H9 (cell line): ENCODE results near the gene EIF3A. TPM values are rescaled to one million over a fixed set of nuclear protein-coding genes. Genes with fewer than 3 reads are reported as not detected.

Experiments used
- DNase-seq: peaks from one replicate; pipeline ENCODE4 v3.0.0-alpha.2; 2017
- H2AFZ ChIP-seq: one replicate; pipeline ENCODE4 v1.6.1; 2013; ENCODE audit warnings: mild to moderate bottlenecking, low read length, control low read depth, moderate library complexity
- H2AK5ac ChIP-seq: 2 replicates; pipeline ENCODE4 v1.6.1; 2013; ENCODE audit warnings: low read length, control low read depth, mixed read lengths; ENCODE audit not compliant: insufficient read length
- H2BK120ac ChIP-seq: one replicate; pipeline ENCODE4 v1.6.1; 2013; ENCODE audit warnings: low read depth, mild to moderate bottlenecking, low read length, control low read depth, inconsistent platforms; ENCODE audit not compliant: poor library complexity, severe bottlenecking
- H2BK12ac ChIP-seq: 2 replicates; pipeline ENCODE4 v1.6.1; 2013; ENCODE audit warnings: low read length, control low read depth, mixed read lengths, low read depth; ENCODE audit not compliant: insufficient read length
- H2BK15ac ChIP-seq: 2 replicates; pipeline ENCODE4 v1.6.1; 2013; ENCODE audit warnings: low read depth, low read length, control low read depth
- H2BK20ac ChIP-seq: one replicate; pipeline ENCODE4 v1.6.1; 2013; ENCODE audit warnings: low read depth, mild to moderate bottlenecking, low read length, control low read depth, inconsistent platforms; ENCODE audit not compliant: poor library complexity, severe bottlenecking
- H2BK5ac ChIP-seq: 2 replicates; pipeline ENCODE4 v1.6.1; 2013; ENCODE audit warnings: low read length, control low read depth, mixed read lengths; ENCODE audit not compliant: insufficient read length
- H3K14ac ChIP-seq: 2 replicates; pipeline ENCODE4 v1.6.1; 2013; ENCODE audit warnings: low read length, control low read depth; ENCODE audit not compliant: insufficient read depth
- H3K18ac ChIP-seq: 2 replicates; pipeline ENCODE4 v1.6.1; 2013; ENCODE audit warnings: low read depth, mild to moderate bottlenecking, mixed read lengths, low read length, control low read depth; ENCODE audit not compliant: insufficient read length
- H3K23ac ChIP-seq: 2 replicates; pipeline ENCODE4 v1.6.1; 2013; ENCODE audit warnings: low read length, control low read depth, mixed read lengths, low read depth; ENCODE audit not compliant: insufficient read length
- H3K23me2 ChIP-seq: 2 replicates; pipeline ENCODE4 v1.6.1; 2013; ENCODE audit warnings: low read depth, mild to moderate bottlenecking, mixed read lengths, low read length, control low read depth; ENCODE audit not compliant: insufficient read length, poor library complexity, severe bottlenecking
- H3K27ac ChIP-seq: 2 replicates; pipeline ENCODE4 v1.5.1; 2013; ENCODE audit warnings: low read length, control low read depth, mixed read lengths, low read depth; ENCODE audit not compliant: insufficient read length
- H3K27me3 ChIP-seq: 2 replicates; pipeline ENCODE4 v1.6.1; 2013; ENCODE audit warnings: low read length, control low read depth, inconsistent platforms; ENCODE audit not compliant: insufficient read depth
- H3K4ac ChIP-seq: 2 replicates; pipeline ENCODE4 v1.6.1; 2013; ENCODE audit warnings: low read depth, mild to moderate bottlenecking, control low read depth, inconsistent platforms, low read length, moderate library complexity
- H3K4me1 ChIP-seq: 2 replicates; pipeline ENCODE4 v1.6.1; 2013; ENCODE audit warnings: low read length, control low read depth, inconsistent platforms; ENCODE audit not compliant: insufficient read depth
- H3K4me2 ChIP-seq: 2 replicates; pipeline ENCODE4 v1.6.1; 2013; ENCODE audit warnings: low read length, control low read depth, mixed read lengths; ENCODE audit not compliant: insufficient read length, insufficient read depth
- H3K56ac ChIP-seq: 2 replicates; pipeline ENCODE4 v1.6.1; 2013; ENCODE audit warnings: low read depth, mild to moderate bottlenecking, mixed read lengths, low read length, control low read depth; ENCODE audit not compliant: insufficient read length
- H3K79me1 ChIP-seq: 2 replicates; pipeline ENCODE4 v1.6.1; 2013; ENCODE audit warnings: low read depth, mild to moderate bottlenecking, moderate library complexity, low read length, control low read depth, inconsistent platforms; ENCODE audit not compliant: insufficient read depth, poor library complexity, severe bottlenecking
- H3K79me2 ChIP-seq: 2 replicates; pipeline ENCODE4 v1.6.1; 2013; ENCODE audit warnings: low read length, control low read depth, inconsistent platforms; ENCODE audit not compliant: insufficient read depth
- H3K9ac ChIP-seq: 2 replicates; pipeline ENCODE4 v1.6.1; 2013; ENCODE audit warnings: low read length, control low read depth, mixed read lengths; ENCODE audit not compliant: insufficient read length; ENCODE audit errors: extremely low read depth
- H3K9me3 ChIP-seq: one replicate; pipeline ENCODE4 v1.6.1; 2013; ENCODE audit warnings: low read depth, low read length, inconsistent platforms; ENCODE audit not compliant: control insufficient read depth
- H3T11ph ChIP-seq: one replicate; pipeline ENCODE4 v1.6.1; 2013; ENCODE audit warnings: mild to moderate bottlenecking, low read length, control low read depth, inconsistent platforms
- H4K20me1 ChIP-seq: one replicate; pipeline ENCODE4 v1.6.1; 2013; ENCODE audit not compliant: control insufficient read depth, insufficient read length, insufficient read depth
- H4K5ac ChIP-seq: 2 replicates; pipeline ENCODE4 v1.6.1; 2013; ENCODE audit warnings: low read depth, mild to moderate bottlenecking, mixed read lengths, low read length, control low read depth; ENCODE audit not compliant: insufficient read length
- H4K8ac ChIP-seq: replicated peaks from 2 replicates; pipeline ENCODE4 v1.6.1; 2013; ENCODE audit warnings: low read length, control low read depth, mixed read lengths, low read depth; ENCODE audit not compliant: insufficient read length
- H4K91ac ChIP-seq: 2 replicates; pipeline ENCODE4 v1.6.1; 2013; ENCODE audit warnings: low read depth, mild to moderate bottlenecking, moderate library complexity, mixed read lengths, low read length, control low read depth; ENCODE audit not compliant: insufficient read length
- H3K27ac Mint-ChIP-seq, 3 experiments: 2 replicates in 2 of 3; 3 replicates in 1 of 3; pipeline ENCODE4 v1.8.0; 2020 to 2021; ENCODE audit warnings: mixed read lengths in 3 of 3, mild to moderate bottlenecking in 1 of 3, moderate library complexity in 1 of 3
- H3K27me3 Mint-ChIP-seq: 2 replicates; pipeline ENCODE4 v1.8.0; 2021; ENCODE audit warnings: low read depth, mild to moderate bottlenecking, moderate library complexity, mixed read lengths
- H3K36me3 Mint-ChIP-seq, 3 experiments: 2 replicates in 2 of 3; 3 replicates in 1 of 3; pipeline ENCODE4 v1.8.0; 2020 to 2021; ENCODE audit warnings: low read depth in 3 of 3, mixed read lengths in 3 of 3; ENCODE audit not compliant: insufficient read depth in 1 of 3
- H3K4me1 Mint-ChIP-seq, 2 experiments: 2 replicates each; pipeline ENCODE4 v1.8.0; 2020; ENCODE audit warnings: mixed read lengths in 2 of 2
- H3K4me3 Mint-ChIP-seq, 2 experiments: 2 replicates in 1 of 2; 3 replicates in 1 of 2; pipeline ENCODE4 v1.8.0; 2020 to 2021; ENCODE audit warnings: mild to moderate bottlenecking in 2 of 2, mixed read lengths in 2 of 2, moderate library complexity in 1 of 2
- H3K9me3 Mint-ChIP-seq, 2 experiments: 2 replicates in 1 of 2; 3 replicates in 1 of 2; pipeline ENCODE4 v1.8.0; 2020; ENCODE audit warnings: mild to moderate bottlenecking in 2 of 2, mixed read lengths in 2 of 2, moderate library complexity in 1 of 2
- WGBS: extraction: QIAGEN DNeasy Blood & Tissue Kit; methylation state at CpG from one replicate; pipeline ENCODE4 v1.1.7; 2013; ENCODE audit warnings: missing lambda C conversion rate, low lambda C conversion rate, mixed read lengths; ENCODE audit not compliant: insufficient read length; ENCODE audit errors: extremely low coverage; 5-methylcytosine and 5-hydroxymethylcytosine counted together
- total RNA-seq: library from RNA; stranded (reverse); gene quantifications from 2 replicates; pipeline ENCODE4 v1.2.1, GENCODE V29; 2021
- TF ChIP-seq, protein P1 (sequence below): fragments of 200-600 bp; sonication (generic); conservative IDR thresholded peaks from 3 replicates; pipeline ENCODE4 v1.8.0; 2021; ENCODE audit warnings: antibody characterized with exemption, mild to moderate bottlenecking

The EIF3A gene
- total RNA-seq, 1 experiment from 2014 or later = 206 TPM

DNA sequence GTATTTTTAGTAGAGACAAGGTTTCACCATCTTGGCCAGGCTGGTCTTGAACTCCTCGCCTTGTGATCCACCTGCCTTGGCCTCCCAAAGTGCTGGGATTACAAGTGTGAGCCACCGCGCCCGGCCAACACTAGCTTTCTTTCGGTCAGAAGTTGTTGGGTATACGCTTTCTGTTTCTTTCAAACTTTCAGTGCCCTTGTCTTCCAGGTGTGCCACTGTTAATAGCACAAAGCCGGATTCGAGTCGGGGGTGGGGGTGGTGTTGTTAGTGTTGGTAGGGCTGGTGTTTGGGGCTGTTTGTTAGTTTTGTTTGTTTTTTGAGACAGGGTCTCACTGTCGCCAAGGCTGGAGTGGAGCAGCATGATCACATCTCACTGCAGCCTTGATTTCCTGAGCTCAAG, 84.9 kb downstream of the EIF3A start:
- Histone ChIP-seq H2BK20ac (no peak overlapping the region), H2AK5ac (no peak overlapping the region), H2AFZ (no peak overlapping the region), H3K79me2 (no peaks in the 10 kb centered on the region), H4K91ac (no peak overlapping the region), H3K4ac (no peak overlapping the region), H3K4me1 (no peaks in the 10 kb centered on the region), H3K23me2 (no peaks in the 10 kb centered on the region), H3K56ac (no peak overlapping the region), H3K27me3 (no peaks in the 10 kb centered on the region), H3K9me3 (no peaks in the 10 kb centered on the region), H3K4me2 (no peak overlapping the region), H2BK12ac (no peak overlapping the region), H3K9ac (no peak overlapping the region), H3K27ac (no peak overlapping the region), H3K79me1 (no peaks in the 10 kb centered on the region), H2BK120ac (no peak overlapping the region), H3K18ac (no peak overlapping the region), H2BK15ac (no peak overlapping the region), H4K8ac (no peak overlapping the region), H3T11ph (no peak overlapping the region), H2BK5ac (no peak overlapping the region), H4K20me1 (no peaks in the 10 kb centered on the region), H3K23ac (no peak overlapping the region), H4K5ac (no peak overlapping the region), H3K14ac (no peak overlapping the region)
- Mint-ChIP-seq H3K4me3 (no peak overlapping the region), H3K4me1 (peaks cover 8 to 9% of the 10 kb centered on the region in 2 experiments), H3K27me3 (peaks cover 8% of the 10 kb centered on the region; the same call in 1 of the 2 replicates), H3K36me3 (no peaks in the 10 kb centered on the region; a peak in 1 of 7 replicates), H3K9me3 (peaks cover 0 to 2% of the 10 kb centered on the region in 2 experiments; a peak in 3 of 5 replicates), H3K27ac (no peak overlapping the region)
- WGBS = no CpG with 5 or more reads among the region's 10 CpGs
- TF ChIP-seq, protein P1, sequence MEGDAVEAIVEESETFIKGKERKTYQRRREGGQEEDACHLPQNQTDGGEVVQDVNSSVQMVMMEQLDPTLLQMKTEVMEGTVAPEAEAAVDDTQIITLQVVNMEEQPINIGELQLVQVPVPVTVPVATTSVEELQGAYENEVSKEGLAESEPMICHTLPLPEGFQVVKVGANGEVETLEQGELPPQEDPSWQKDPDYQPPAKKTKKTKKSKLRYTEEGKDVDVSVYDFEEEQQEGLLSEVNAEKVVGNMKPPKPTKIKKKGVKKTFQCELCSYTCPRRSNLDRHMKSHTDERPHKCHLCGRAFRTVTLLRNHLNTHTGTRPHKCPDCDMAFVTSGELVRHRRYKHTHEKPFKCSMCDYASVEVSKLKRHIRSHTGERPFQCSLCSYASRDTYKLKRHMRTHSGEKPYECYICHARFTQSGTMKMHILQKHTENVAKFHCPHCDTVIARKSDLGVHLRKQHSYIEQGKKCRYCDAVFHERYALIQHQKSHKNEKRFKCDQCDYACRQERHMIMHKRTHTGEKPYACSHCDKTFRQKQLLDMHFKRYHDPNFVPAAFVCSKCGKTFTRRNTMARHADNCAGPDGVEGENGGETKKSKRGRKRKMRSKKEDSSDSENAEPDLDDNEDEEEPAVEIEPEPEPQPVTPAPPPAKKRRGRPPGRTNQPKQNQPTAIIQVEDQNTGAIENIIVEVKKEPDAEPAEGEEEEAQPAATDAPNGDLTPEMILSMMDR = no peak
- DNase-seq = no peak
